Activated CD4-positive, alpha-beta T cell treated with anti-CD3 and anti-CD28 coated beads, Interleukin-2, Interleukin-6, amounts not matched to agents 100 ng/mL and 50 ng/mL, durations not matched to agents 16 hours and 8 hours (primary cell): ENCODE data around the gene UIMC1.

Source experiments
- DNase-seq: peaks from one replicate; pipeline ENCODE4 v3.0.0-alpha.2; 2020

UIMC1 gene

DNA sequence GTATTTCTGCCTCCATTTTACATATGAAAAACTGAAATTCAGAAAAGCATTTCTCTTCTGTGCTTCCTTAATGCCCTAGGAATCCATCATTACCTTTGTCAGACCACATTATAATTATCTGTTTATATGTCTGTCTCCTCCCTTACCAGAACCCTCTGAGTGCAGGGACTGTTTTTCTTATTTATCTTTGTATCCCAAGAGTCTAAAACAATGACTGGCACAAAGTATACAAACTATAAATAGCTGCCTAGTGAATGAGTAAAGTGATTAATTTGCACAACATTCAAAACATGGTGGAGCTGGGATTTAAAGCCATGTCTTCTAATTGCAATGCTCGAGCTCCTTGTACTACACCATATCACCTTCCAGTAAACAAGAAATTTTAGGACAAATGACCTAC, 58.1 kb downstream of the UIMC1 start:
- DNase-seq: no peak

- DNase-seq: no peak
These were observed 58.7 kb downstream of the UIMC1 start for GRCh38 chr5:176947847-176948246.

DNA sequence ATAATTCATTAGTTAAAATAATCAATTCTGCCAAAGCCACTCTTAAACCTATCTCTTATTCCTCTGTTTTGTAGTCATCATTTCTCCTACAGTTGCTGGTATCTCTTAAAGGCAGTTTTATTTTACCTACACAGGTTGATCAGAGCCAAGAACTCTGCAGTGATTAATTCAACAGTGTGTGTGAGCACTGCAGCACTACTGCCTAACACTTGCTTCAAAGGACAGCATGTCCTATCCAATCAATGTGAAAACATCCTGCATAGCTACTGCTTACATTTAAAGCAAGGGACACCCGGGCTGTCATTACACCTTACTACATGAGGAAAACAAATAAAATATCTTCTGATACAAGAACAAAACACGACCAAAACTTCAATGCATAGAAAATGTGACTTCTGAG, 62.3 kb downstream of the UIMC1 start:
- no peak for DNase-seq

DNA sequence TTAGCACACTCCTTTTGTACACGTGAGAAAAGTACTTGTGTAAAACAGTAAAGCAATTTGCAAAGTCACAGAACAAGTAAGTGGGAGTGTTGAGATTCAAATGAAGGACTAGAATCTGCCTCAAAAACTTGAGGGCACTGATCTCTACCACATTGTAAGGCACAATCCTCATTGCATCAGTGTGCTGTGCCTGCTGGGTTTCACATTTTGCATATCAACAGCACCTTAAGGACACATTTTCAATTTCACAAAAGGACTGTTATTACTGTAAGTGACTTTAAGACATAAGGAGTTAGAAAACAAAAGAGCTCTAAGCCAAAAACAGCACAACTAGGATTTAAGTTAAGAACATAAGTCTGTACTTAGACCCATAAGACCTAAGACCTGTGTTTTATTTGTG, 62.8 kb downstream of the UIMC1 start:
- DNase-seq: peak; percentile 12

DNA sequence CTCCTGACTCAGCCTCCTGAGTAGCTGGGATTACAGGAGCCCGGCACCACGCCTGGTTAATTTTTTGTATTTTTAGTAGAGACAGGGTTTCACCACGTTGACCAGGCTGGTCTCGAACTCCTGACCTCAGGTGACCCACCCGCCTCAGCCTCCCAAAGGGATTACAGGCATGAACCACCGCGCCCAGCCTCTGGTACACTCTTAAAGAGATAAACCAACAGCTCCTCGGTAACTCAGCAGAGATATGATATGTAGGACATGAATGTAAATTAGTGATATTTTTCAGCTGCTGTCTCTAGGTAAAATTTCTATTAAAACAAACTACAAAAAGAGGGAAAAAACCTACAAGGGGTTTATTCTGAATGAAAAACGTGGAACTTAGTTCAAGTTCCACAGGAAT, 64.6 kb downstream of the UIMC1 start:
- DNase-seq: no peak

DNA sequence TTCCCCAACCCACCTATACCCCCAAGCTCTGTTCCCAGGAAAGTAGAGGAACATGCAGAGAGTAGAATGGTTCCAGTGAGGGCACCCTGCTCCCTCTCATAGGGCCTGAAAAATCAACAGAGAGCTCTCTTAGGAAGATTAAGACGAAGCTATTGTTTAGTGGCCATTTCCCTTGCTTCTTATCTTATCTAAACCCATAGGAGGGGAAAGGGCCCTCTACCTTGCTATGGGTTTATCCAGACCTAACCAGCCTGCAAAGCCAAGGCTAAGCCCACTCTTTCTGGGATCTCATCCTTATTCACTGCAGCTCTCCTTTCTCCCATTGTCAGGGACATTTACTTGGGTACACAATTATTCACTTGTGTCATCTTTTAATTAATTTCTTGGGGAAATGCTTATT, 68.1 kb downstream of the UIMC1 start:
- no peak for DNase-seq

- DNase-seq: no peak
These were observed 71.6 kb downstream of the UIMC1 start for GRCh38 chr5:176935017-176935416.

GRCh38 chr5:176934309-176934930, 72.2 kb downstream of the UIMC1 start:
- DNase-seq: peak; percentile 17

DNA sequence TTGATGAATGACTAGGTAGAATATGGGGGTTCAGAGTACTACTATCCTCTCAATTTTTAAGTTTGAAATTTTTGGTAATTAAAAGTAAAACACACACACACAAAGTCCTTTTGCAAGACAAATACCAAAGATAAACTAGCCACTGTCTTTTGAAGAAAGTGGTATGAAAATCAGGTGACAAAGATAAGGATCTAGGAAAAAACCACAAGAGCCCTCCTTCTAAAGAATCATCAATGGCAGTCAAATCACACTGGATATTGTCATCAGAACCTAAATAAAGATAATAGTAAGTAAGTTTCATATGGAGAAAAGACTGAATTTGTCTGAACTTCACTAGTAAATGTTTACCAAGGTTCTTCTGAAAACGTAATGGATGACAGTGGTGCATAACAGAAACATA, 76.9 kb downstream of the UIMC1 start:
- no peak for DNase-seq

DNA sequence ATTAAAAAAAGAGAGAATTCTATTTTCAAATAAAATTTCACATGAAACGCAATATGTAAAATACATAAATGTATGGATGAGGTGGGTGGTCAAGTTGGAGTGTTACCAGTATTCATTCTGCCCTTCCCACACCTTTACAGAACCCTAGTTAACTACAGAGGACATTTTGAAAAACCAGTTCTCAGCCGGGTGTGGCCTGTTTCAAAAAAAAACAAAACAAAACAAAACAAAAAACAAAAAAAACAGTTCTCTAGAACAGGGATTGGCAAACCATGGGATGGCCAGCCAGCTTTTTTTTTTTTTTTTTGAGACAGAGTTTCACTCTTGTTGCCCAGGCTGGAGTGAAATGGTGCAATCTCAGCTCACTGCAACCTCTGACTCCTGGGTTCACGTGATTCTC, 79.0 kb downstream of the UIMC1 start:
- DNase-seq: no peak

GRCh38 chr5:176922817-176923216, 83.8 kb downstream of the UIMC1 start:
- no peak for DNase-seq

- no peak for DNase-seq
These were observed 84.9 kb downstream of the UIMC1 start for GRCh38 chr5:176921714-176922113.

- DNase-seq: no peak
These were observed 88.0 kb downstream of the UIMC1 start for GRCh38 chr5:176918613-176919012.

GRCh38 chr5:176916337-176916736, 90.2 kb downstream of the UIMC1 start:
- DNase-seq: no peak

DNA sequence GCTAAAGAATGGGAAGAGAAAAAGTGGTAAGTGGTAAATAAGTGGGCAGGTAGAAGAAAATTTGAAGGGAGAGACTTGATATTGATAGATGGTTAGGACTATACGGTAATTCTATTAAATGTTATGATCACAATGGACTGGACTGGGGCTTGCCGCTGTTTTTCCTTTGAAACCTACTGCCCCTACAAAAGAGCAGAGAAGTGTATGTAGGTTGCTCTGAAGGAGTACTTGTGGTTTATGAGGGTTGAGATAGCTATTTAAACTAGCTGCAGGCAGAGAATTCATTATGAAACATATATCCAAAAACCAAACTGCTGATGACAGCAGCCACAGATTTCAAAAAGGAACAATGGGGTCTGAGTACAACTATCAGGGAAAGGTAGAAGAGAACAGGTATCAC, 90.7 kb downstream of the UIMC1 start:
- no peak for DNase-seq

GRCh38 chr5:176912115-176912514, 94.5 kb downstream of the UIMC1 start:
- no peak for DNase-seq

DNA sequence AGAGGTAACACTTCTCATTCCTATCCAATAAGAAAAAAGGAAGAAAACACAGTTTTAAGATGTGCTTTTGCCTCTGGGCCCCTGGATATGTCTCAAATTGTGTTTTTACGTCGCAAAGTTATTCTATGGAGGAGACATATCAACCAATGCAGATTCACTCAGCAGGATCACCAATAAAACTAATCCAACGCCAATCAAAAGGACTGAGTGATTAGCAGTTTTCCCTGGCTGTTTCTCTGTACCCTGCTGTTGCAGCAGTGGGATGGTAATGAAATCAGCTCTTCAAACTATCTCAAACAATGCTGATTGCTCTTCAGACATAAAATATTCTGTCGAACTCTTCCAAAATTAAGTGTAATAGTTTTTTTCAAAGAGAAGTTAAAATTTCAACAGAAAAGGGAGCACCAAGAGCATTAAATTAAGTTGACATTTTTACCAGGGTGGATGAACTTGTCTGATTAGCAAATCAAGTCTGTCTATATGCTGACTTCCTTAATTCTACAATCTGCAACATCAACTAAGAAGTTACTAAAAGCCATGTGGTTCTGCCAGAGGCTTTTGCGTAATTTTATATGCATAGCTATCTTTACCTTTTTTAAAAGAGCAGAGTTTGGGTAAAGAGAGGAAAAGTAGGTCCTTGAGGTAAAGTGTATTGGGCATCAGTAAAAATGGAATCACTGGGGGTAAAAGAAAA, 97.8 kb downstream of the UIMC1 start:
- DNase-seq: no peak

DNA sequence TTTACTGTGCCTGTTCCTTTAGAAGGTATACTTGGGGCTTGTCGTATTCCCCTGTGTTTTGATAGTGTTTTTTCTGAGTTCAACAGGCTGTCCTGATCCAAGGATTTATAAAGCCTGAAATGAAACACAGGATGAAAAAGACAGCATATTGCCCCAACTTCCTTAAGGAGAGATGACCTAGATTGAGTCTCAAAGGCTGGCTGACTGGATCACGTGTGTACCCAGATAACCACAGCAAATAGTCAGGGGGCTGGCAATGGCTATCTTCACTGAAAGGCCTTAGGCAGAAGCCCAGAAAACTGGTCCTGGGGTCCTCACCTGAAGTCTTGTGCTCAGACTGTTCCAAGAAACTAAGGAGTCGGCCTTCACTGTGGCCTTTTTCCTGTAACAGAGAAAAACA, 99.8 kb downstream of the UIMC1 start:
- DNase-seq: no peak

- DNase-seq: no peak
These were observed 100.5 kb downstream of the UIMC1 start for GRCh38 chr5:176906126-176906525.

GRCh38 chr5:176904276-176904675, 102.3 kb downstream of the UIMC1 start:
- DNase-seq: no peak

DNA sequence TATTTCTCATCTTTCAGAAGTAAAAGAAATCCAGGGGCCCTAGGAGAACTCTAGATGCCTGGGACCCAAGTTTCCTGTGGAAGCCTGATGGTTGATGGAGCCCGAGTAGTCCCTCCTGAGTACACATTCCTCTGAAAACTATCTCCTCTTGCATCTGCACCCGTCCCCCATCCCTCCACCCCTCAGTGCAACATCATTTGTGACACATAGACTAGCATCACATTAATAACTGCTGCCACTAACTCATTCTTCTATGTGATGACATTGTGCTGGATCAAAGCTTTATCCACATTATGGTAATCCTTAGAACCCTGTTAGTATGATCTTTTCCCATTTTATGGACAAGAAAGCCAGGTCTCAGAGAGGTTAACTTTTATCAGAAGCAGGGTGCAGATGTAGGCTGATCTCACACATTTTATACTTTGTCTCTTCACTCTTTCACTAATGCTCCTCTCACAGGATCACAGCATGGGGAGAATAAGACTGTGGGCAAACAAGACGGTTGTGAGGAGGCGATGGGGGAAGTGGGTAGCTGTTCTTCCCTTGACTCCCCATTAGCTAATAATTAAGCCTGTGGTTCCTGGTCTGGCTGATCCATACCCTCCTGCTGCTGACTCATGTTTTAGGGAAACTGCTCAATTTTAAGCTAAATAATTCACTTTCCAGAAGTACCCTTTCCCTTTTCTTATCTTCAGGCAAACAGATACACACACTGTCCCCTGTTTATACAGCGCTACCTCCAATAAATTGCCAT, 103.5 kb downstream of the UIMC1 start:
- no peak for DNase-seq

DNA sequence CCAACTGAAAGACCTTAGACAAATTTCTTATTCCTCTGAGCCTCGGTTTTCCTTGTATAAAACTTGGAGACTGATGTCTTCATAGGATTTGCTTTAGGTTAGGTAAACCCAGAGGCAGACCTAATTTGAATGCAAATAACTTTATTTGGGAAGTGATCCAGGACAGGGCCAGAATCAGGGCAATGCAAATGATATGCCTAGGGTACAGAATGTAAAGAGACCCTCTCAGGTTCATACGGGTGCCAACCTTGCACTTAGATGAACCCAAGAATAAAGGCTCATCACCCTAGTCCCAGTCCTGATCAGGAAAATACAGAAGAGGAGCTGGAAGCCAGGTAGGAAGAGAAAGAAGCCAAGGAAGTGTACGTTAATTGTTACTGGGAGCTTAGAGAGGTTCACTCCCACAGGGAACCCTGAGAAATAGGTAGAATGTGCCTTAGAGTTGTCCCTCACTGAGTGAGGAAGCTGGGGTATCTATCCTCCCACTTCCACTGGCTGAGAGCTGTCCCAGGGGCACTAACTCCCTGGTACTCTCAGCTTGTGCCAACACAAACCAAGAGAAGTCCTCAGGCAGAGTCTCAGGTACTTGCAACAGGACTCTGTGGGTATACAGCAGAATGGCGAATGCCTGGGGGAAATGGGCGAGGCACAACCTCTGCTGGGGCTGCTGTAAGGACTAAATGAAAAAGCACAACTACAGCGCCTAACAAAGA, 104.3 kb downstream of the UIMC1 start:
- no peak for DNase-seq

GRCh38 chr5:176901260-176902101, 105.1 kb downstream of the UIMC1 start:
- peak; percentile 68 for DNase-seq
